ENCODE results near the gene RITA1.

- TF ChIP-seq CTCF (IDR thresholded peaks at IDR 0.05) = peak in 1 of 3 experiments; percentile 20
- TF ChIP-seq POLR2AphosphoS5 (IDR thresholded peaks at IDR 0.05) = peak; percentile 59 to 60
These were observed 29.4 kb downstream of the RITA1 start for GRCh38 chr12:113214895-113215400.

All from esophagus muscularis mucosa (tissue), 3 donors.